Measurements from ENCODE around the gene BTN2A1.

GRCh38 chr6:26432627-26433201, 25.0 kb upstream of the BTN2A1 start:
- no peak for TF ChIP-seq CTCF (IDR thresholded peaks at IDR 0.05)
- no peak for TF ChIP-seq POLR2A (IDR thresholded peaks at IDR 0.05; ENCODE audit: low read depth)
- no peak for TF ChIP-seq POLR2AphosphoS5 (IDR thresholded peaks at IDR 0.05)
- no peak for TF ChIP-seq EP300 (IDR thresholded peaks at IDR 0.05)
